Calu3 (cell line): ENCODE results near the gene MAN2A2. TPM values are rescaled to one million over a fixed set of nuclear protein-coding genes. Genes with fewer than 3 reads are reported as not detected.
A peak's percentile ranks its signal among the peaks of the same experiment; 100 is the strongest.

ENCODE experiments used
- BruUV-seq: library from RNA; stranded (reverse); fragments of 400-500 nt; replicated peaks from 2 replicates; lab custom pipeline; 2021; lab: Mats Ljungman, UMichigan
- CTCF ChIA-PET: fragments of 300-600 bp; sonication (Branson Sonifier 250); formaldehyde crosslinking; loops from one replicate; lab custom pipeline; 2022; ENCODE audit warnings: antibody characterized with exemption; lab: Charles Lee
- DNase-seq: peaks from one replicate; pipeline ENCODE4 v3.0.0; 2022
- H3K27ac Mint-ChIP-seq: one replicate; pipeline ENCODE4 v1.8.0; 2022; ENCODE audit warnings: mixed read lengths; ENCODE audit not compliant: unreplicated experiment
- H3K27me3 Mint-ChIP-seq: one replicate; pipeline ENCODE4 v1.8.0; 2022; ENCODE audit warnings: mixed read lengths; ENCODE audit not compliant: unreplicated experiment
- H3K36me3 Mint-ChIP-seq: one replicate; pipeline ENCODE4 v1.8.0; 2022; ENCODE audit warnings: mild to moderate bottlenecking, moderate library complexity, mixed read lengths; ENCODE audit not compliant: insufficient read depth, unreplicated experiment
- H3K4me1 Mint-ChIP-seq: one replicate; pipeline ENCODE4 v1.8.0; 2022; ENCODE audit warnings: mild to moderate bottlenecking, low read depth, mixed read lengths; ENCODE audit not compliant: unreplicated experiment
- H3K4me3 Mint-ChIP-seq: one replicate; pipeline ENCODE4 v1.8.0; 2022; ENCODE audit warnings: mild to moderate bottlenecking, low read depth, moderate library complexity, mixed read lengths; ENCODE audit not compliant: unreplicated experiment
- H3K9me3 Mint-ChIP-seq: one replicate; pipeline ENCODE4 v1.8.0; 2022; ENCODE audit warnings: low read depth, mixed read lengths; ENCODE audit not compliant: unreplicated experiment
- CTCF ChIP-seq: fragments of 200-600 bp; IDR thresholded peaks from one replicate; pipeline ENCODE4 v1.8.0; 2022; ENCODE audit warnings: antibody characterized with exemption; ENCODE audit not compliant: unreplicated experiment
- intact Hi-C: fragments of 100-400 bp; cut with micrococcal nuclease; formaldehyde crosslinking; loops from one replicate; pipeline ENCODE4 v1.10.0; 2022; ENCODE audit not compliant: unreplicated experiment
- total RNA-seq: library from RNA; stranded (reverse); gene quantifications from 2 replicates; pipeline ENCODE4 v1.2.3, GENCODE V29; 2022

Gene MAN2A2
- total RNA-seq, 1 experiment from 2014 or later = 58.5 TPM

GRCh38 chr15:90931828-90932659 is 28.9 kb downstream of the MAN2A2 start, which contains the start of gene HDDC3:
Gene HDDC3, minus strand, starts transcription at chr15:90932549. Its CDS starts 9 bp downstream, at chr15:90932540.
- Mint-ChIP-seq H3K27me3 (no peaks in the 10 kb centered on the region), H3K27ac (peak within 1 kb of the TSS; percentile 96), H3K4me1 (peaks cover 56% of the 10 kb centered on the region), H3K4me3 (peak within 1 kb of the TSS; percentile 92), H3K36me3 (peaks cover 63% of the 10 kb centered on the region), H3K9me3 (no peaks in the 10 kb centered on the region)
- intact Hi-C loops = loop anchor here (2.0 to 5.0 kb wide), 2 partner anchors 100 to 283 kb away; no protein-coding TSS in a partner anchor
- no TSS peak for BruUV-seq
- peak; percentile 91 for TF ChIP-seq CTCF
- peak; percentile 98 for DNase-seq
- CTCF ChIA-PET = interaction anchor here (0.5 to 3.0 kb wide), 21 partner anchors 17 to 638 kb away, joined by 3 to 18 read pairs (median 5); partner anchors contain the start of genes BLM, MAN2A2, PRC1 and RCCD1

- Mint-ChIP-seq H3K27ac (no peak overlapping the region), H3K9me3 (no peaks in the 10 kb centered on the region), H3K27me3 (no peaks in the 10 kb centered on the region), H3K4me1 (peaks cover 56% of the 10 kb centered on the region), H3K36me3 (peaks cover 64% of the 10 kb centered on the region), H3K4me3 (peak overlapping the region; percentile 92)
- CTCF ChIA-PET = interaction anchor here (0.5 to 3.0 kb wide), 14 partner anchors 17 to 639 kb away, joined by 3 to 18 read pairs (median 7); partner anchors contain the start of genes BLM, MAN2A2 and PRC1
- intact Hi-C loops = loop anchor here (5.0 kb wide), 1 partner anchor 100 kb away; no protein-coding TSS in a partner anchor
- no TSS peak for BruUV-seq
- DNase-seq = no peak
- peak; percentile 1 for TF ChIP-seq CTCF
These were observed 29.5 kb downstream of the MAN2A2 start for GRCh38 chr15:90932660-90932991.

- H3K27ac Mint-ChIP-seq = no peak overlapping the region
- DNase-seq = no peak
- H3K9me3 Mint-ChIP-seq = no peaks in the 10 kb centered on the region
- H3K4me3 Mint-ChIP-seq = no peak overlapping the region
- peaks cover 70% of the 10 kb centered on the region for H3K36me3 Mint-ChIP-seq
- H3K27me3 Mint-ChIP-seq = no peaks in the 10 kb centered on the region
- BruUV-seq = no TSS peak
- intact Hi-C loops = loop anchor here (5.0 kb wide), 1 partner anchor 99 kb away; no protein-coding TSS in a partner anchor
- CTCF ChIA-PET = interaction anchor here (2.1 to 3.0 kb wide), 6 partner anchors 61 to 338 kb away, joined by 5 to 18 read pairs (median 12); partner anchors contain the start of gene PRC1
- TF ChIP-seq CTCF = no peak
- H3K4me1 Mint-ChIP-seq = peaks cover 56% of the 10 kb centered on the region
These were observed 30.2 kb downstream of the MAN2A2 start for GRCh38 chr15:90933301-90933700.

GRCh38 chr15:90934256-90934948 is 31.3 kb downstream of the MAN2A2 start:
- Mint-ChIP-seq H3K4me3 (peak overlapping the region; percentile 94), H3K9me3 (no peaks in the 10 kb centered on the region), H3K27me3 (no peaks in the 10 kb centered on the region), H3K27ac (peak overlapping the region; percentile 36), H3K4me1 (peaks cover 56% of the 10 kb centered on the region), H3K36me3 (peaks cover 76% of the 10 kb centered on the region)
- no TSS peak for BruUV-seq
- intact Hi-C loops = loop anchor here (5.0 kb wide), 1 partner anchor 98 kb away; no protein-coding TSS in a partner anchor
- peak; percentile 95 for DNase-seq
- CTCF ChIA-PET = interaction anchor here (0.9 to 2.1 kb wide), 10 partner anchors 9 to 286 kb away, joined by 3 to 12 read pairs (median 5); partner anchors contain the start of genes MAN2A2 and RCCD1
- TF ChIP-seq CTCF = peak; percentile 82
